Trophoblast cell (in vitro differentiated cells and primary cell): ENCODE data around the gene NUP62.

Experiments used
- DNase-seq, 2 donors: peaks; one replicate each; pipeline ENCODE4 v3.0.0-alpha.2; 2016
- H2AFZ ChIP-seq: 2 replicates; pipeline ENCODE4 v1.6.1; 2013; ENCODE audit warnings: low read length, moderate library complexity, mild to moderate bottlenecking; ENCODE audit not compliant: insufficient read depth, poor library complexity
- H2AK5ac ChIP-seq: 2 replicates; pipeline ENCODE4 v1.6.1; 2013; ENCODE audit warnings: mild to moderate bottlenecking, low read length
- H2BK120ac ChIP-seq: 2 replicates; pipeline ENCODE4 v1.6.1; 2013; ENCODE audit warnings: low read length, mild to moderate bottlenecking, moderate library complexity; ENCODE audit not compliant: insufficient read depth, poor library complexity
- H2BK12ac ChIP-seq: 2 replicates; pipeline ENCODE4 v1.6.1; 2013; ENCODE audit warnings: mild to moderate bottlenecking, low read length, moderate library complexity
- H2BK5ac ChIP-seq: 2 replicates; pipeline ENCODE4 v1.6.1; 2013; ENCODE audit warnings: low read length, low read depth, moderate library complexity, mild to moderate bottlenecking; ENCODE audit not compliant: poor library complexity
- H3K14ac ChIP-seq: 2 replicates; pipeline ENCODE4 v1.6.1; 2013; ENCODE audit warnings: mild to moderate bottlenecking, low read length
- H3K18ac ChIP-seq: 2 replicates; pipeline ENCODE4 v1.6.1; 2013; ENCODE audit warnings: mild to moderate bottlenecking, low read length
- H3K23ac ChIP-seq: 2 replicates; pipeline ENCODE4 v1.6.1; 2013; ENCODE audit warnings: low read length
- H3K27ac ChIP-seq: 2 replicates; pipeline ENCODE4 v1.5.1; 2013; ENCODE audit warnings: low read depth, mild to moderate bottlenecking, inconsistent platforms, low read length, moderate library complexity
- H3K27me3 ChIP-seq: 2 replicates; pipeline ENCODE4 v1.6.1; 2013; ENCODE audit warnings: inconsistent platforms, mild to moderate bottlenecking, low read length, moderate library complexity; ENCODE audit not compliant: insufficient read depth
- H3K36me3 ChIP-seq, 2 experiments: 1 replicate in 1 of 2; 2 replicates in 1 of 2; pipeline ENCODE4 v1.6.1; 2013; ENCODE audit warnings: low read length in 2 of 2, mild to moderate bottlenecking in 2 of 2, moderate library complexity in 1 of 2; ENCODE audit not compliant: insufficient read depth in 2 of 2, control insufficient read depth in 1 of 2
- H3K4ac ChIP-seq: 2 replicates; pipeline ENCODE4 v1.6.1; 2013; ENCODE audit warnings: low read depth, mild to moderate bottlenecking, low read length, moderate library complexity
- H3K4me1 ChIP-seq, 2 experiments: 1 replicate in 1 of 2; 2 replicates in 1 of 2; pipeline ENCODE4 v1.6.1; 2013; ENCODE audit warnings: low read length in 2 of 2, mild to moderate bottlenecking in 2 of 2, moderate library complexity in 1 of 2; ENCODE audit not compliant: insufficient read depth in 2 of 2, control insufficient read depth in 1 of 2
- H3K4me2 ChIP-seq: 2 replicates; pipeline ENCODE4 v1.6.1; 2013; ENCODE audit warnings: inconsistent platforms, mild to moderate bottlenecking, low read length, moderate library complexity
- H3K4me3 ChIP-seq: 2 replicates; pipeline ENCODE4 v1.5.1; 2013; ENCODE audit warnings: mild to moderate bottlenecking, low read depth, low read length, inconsistent platforms
- H3K79me1 ChIP-seq: one replicate; pipeline ENCODE4 v1.6.1; 2013; ENCODE audit warnings: low read length
- H3K79me2 ChIP-seq: 2 replicates; pipeline ENCODE4 v1.6.1; 2013; ENCODE audit warnings: low read length, mild to moderate bottlenecking; ENCODE audit not compliant: control insufficient read depth, insufficient read depth, poor library complexity
- H3K9ac ChIP-seq: 2 replicates; pipeline ENCODE4 v1.6.1; 2013; ENCODE audit warnings: mild to moderate bottlenecking, low read length
- H3K9me3 ChIP-seq: 2 replicates; pipeline ENCODE4 v1.6.1; 2013; ENCODE audit warnings: low read depth, mild to moderate bottlenecking, control low read depth, inconsistent platforms, low read length; ENCODE audit not compliant: insufficient read depth
- H4K12ac ChIP-seq: 2 replicates; pipeline ENCODE4 v1.6.1; 2013; ENCODE audit warnings: low read depth, mild to moderate bottlenecking, low read length, moderate library complexity
- H4K8ac ChIP-seq: 2 replicates; pipeline ENCODE4 v1.6.1; 2013; ENCODE audit warnings: low read depth, mild to moderate bottlenecking, low read length, moderate library complexity
- H4K91ac ChIP-seq: one replicate; pipeline ENCODE4 v1.6.1; 2013; ENCODE audit warnings: low read depth, mild to moderate bottlenecking, low read length, moderate library complexity
- WGBS: extraction: QIAGEN DNeasy Blood & Tissue Kit; methylation state at CpG from one replicate; pipeline ENCODE4 v1.1.7; 2013; ENCODE audit warnings: missing lambda C conversion rate; ENCODE audit not compliant: insufficient read length, insufficient coverage; ENCODE audit errors: extremely low coverage; 5-methylcytosine and 5-hydroxymethylcytosine counted together

Gene NUP62

GRCh38 chr19:49906879-49907564 lies 22.3 kb downstream of the NUP62 start:
- H3K14ac ChIP-seq: no peak overlapping the region
- no peak overlapping the region for H3K4me3 ChIP-seq
- no peak overlapping the region for H2BK5ac ChIP-seq
- no peak overlapping the region for H3K4ac ChIP-seq
- peaks cover 6% of the 10 kb centered on the region for H3K9me3 ChIP-seq
- H4K91ac ChIP-seq: no peak overlapping the region
- H3K27ac ChIP-seq: no peak overlapping the region
- H3K23ac ChIP-seq: no peak overlapping the region
- no peak for DNase-seq
- H2BK120ac ChIP-seq: no peak overlapping the region
- no peaks in the 10 kb centered on the region for H3K4me1 ChIP-seq
- H4K12ac ChIP-seq: no peak overlapping the region
- no peak overlapping the region for H2AK5ac ChIP-seq
- H2BK12ac ChIP-seq: no peak overlapping the region
- peaks cover 37 to 41% of the 10 kb centered on the region in 2 experiments for H3K36me3 ChIP-seq
- H3K79me2 ChIP-seq: no peaks in the 10 kb centered on the region
- H3K9ac ChIP-seq: no peak overlapping the region
- WGBS: no CpG with 5 or more reads among the region's 16 CpGs
- H3K18ac ChIP-seq: no peak overlapping the region
- no peak overlapping the region for H3K4me2 ChIP-seq
- H3K79me1 ChIP-seq: no peaks in the 10 kb centered on the region
- no peak overlapping the region for H4K8ac ChIP-seq
- H2AFZ ChIP-seq: no peak overlapping the region
- H3K27me3 ChIP-seq: no peaks in the 10 kb centered on the region

- no peak overlapping the region for H4K12ac ChIP-seq
- no peak overlapping the region for H3K4ac ChIP-seq
- no peak overlapping the region for H3K14ac ChIP-seq
- no peak overlapping the region for H3K23ac ChIP-seq
- WGBS: no CpG with 5 or more reads among the region's 6 CpGs
- no peak overlapping the region for H3K4me3 ChIP-seq
- no peak overlapping the region for H2AK5ac ChIP-seq
- no peak overlapping the region for H3K27ac ChIP-seq
- no peak overlapping the region for H3K9ac ChIP-seq
- no peak overlapping the region for H2BK120ac ChIP-seq
- H3K4me1 ChIP-seq: no peaks in the 10 kb centered on the region
- no peak overlapping the region for H4K8ac ChIP-seq
- H3K79me1 ChIP-seq: no peaks in the 10 kb centered on the region
- no peak overlapping the region for H3K4me2 ChIP-seq
- no peak for DNase-seq
- H2AFZ ChIP-seq: no peak overlapping the region
- H2BK5ac ChIP-seq: no peak overlapping the region
- peaks cover 23 to 24% of the 10 kb centered on the region in 2 experiments for H3K36me3 ChIP-seq
- H2BK12ac ChIP-seq: no peak overlapping the region
- H3K27me3 ChIP-seq: no peaks in the 10 kb centered on the region
- H3K9me3 ChIP-seq: peaks cover 6% of the 10 kb centered on the region
- H3K18ac ChIP-seq: no peak overlapping the region
- no peaks in the 10 kb centered on the region for H3K79me2 ChIP-seq
- H4K91ac ChIP-seq: no peak overlapping the region
Observed at GRCh38 chr19:49904136-49904535, 25.2 kb downstream of the NUP62 start.

- H2BK120ac ChIP-seq: no peak within 1 kb of the TSS
- H3K79me2 ChIP-seq: no peaks in the 10 kb centered on the region
- H3K9me3 ChIP-seq: peaks cover 4% of the 10 kb centered on the region
- no peaks in the 10 kb centered on the region for H3K36me3 ChIP-seq
- H3K23ac ChIP-seq: no peak within 1 kb of the TSS
- no peak within 1 kb of the TSS for H4K12ac ChIP-seq
- no peak within 1 kb of the TSS for H2AFZ ChIP-seq
- no peaks in the 10 kb centered on the region for H3K4me1 ChIP-seq
- H4K91ac ChIP-seq: no peak within 1 kb of the TSS
- no peak within 1 kb of the TSS for H3K14ac ChIP-seq
- no peak within 1 kb of the TSS for H3K27ac ChIP-seq
- peak in 1 of 2 donors; percentile 25 for DNase-seq
- H3K9ac ChIP-seq: peak within 1 kb of the TSS; percentile 42
- no peaks in the 10 kb centered on the region for H3K79me1 ChIP-seq
- H3K18ac ChIP-seq: no peak within 1 kb of the TSS
- no peaks in the 10 kb centered on the region for H3K27me3 ChIP-seq
- no peak within 1 kb of the TSS for H2BK5ac ChIP-seq
- H4K8ac ChIP-seq: no peak within 1 kb of the TSS
- WGBS: no CpG with 5 or more reads among the region's 20 CpGs
- H3K4me3 ChIP-seq: no peak within 1 kb of the TSS
- H3K4ac ChIP-seq: no peak within 1 kb of the TSS
- no peak within 1 kb of the TSS for H2BK12ac ChIP-seq
- H2AK5ac ChIP-seq: no peak within 1 kb of the TSS
- no peak within 1 kb of the TSS for H3K4me2 ChIP-seq
Observed at GRCh38 chr19:49896863-49897621, 32.3 kb downstream of the NUP62 start, which contains the start of gene IL4I1. TSS of gene IL4I1 (minus strand) at chr19:49896887. CDS start at chr19:49896160, 727 bp downstream.

- no peak overlapping the region for H3K4me2 ChIP-seq
- no peak for DNase-seq
- H4K12ac ChIP-seq: no peak overlapping the region
- no peak overlapping the region for H3K18ac ChIP-seq
- H3K9ac ChIP-seq: peak overlapping the region; percentile 42
- H2AFZ ChIP-seq: no peak overlapping the region
- H3K4me1 ChIP-seq: peaks cover 0 to 2% of the 10 kb centered on the region in 2 experiments
- H3K4me3 ChIP-seq: no peak overlapping the region
- no peak overlapping the region for H2BK12ac ChIP-seq
- no peak overlapping the region for H3K4ac ChIP-seq
- H3K23ac ChIP-seq: no peak overlapping the region
- H3K27me3 ChIP-seq: no peaks in the 10 kb centered on the region
- H4K91ac ChIP-seq: no peak overlapping the region
- H2BK5ac ChIP-seq: no peak overlapping the region
- H2BK120ac ChIP-seq: no peak overlapping the region
- no peaks in the 10 kb centered on the region for H3K36me3 ChIP-seq
- no peak overlapping the region for H2AK5ac ChIP-seq
- H3K79me1 ChIP-seq: no peaks in the 10 kb centered on the region
- no CpG with 5 or more reads among the region's 17 CpGs for WGBS
- no peak overlapping the region for H3K14ac ChIP-seq
- peaks cover 4% of the 10 kb centered on the region for H3K9me3 ChIP-seq
- no peak overlapping the region for H3K27ac ChIP-seq
- H4K8ac ChIP-seq: no peak overlapping the region
- H3K79me2 ChIP-seq: no peaks in the 10 kb centered on the region
Observed at GRCh38 chr19:49895566-49896297, 33.6 kb downstream of the NUP62 start.
